SK-N-SH treated with all-trans-retinoic acid at 6 μM for 48 hours (cell line): ENCODE measurements around the gene INTS1.

Experiments
- BACH2 ChIP-seq: fragments of 250-450 bp; sonication (Bioruptor Pico); IDR thresholded peaks from 2 replicates; pipeline ENCODE4 v1.9.0; 2021; ENCODE audit warnings: mild to moderate bottlenecking, borderline replicate concordance
- ISL1 ChIP-seq: fragments of 250-450 bp; sonication (Bioruptor Pico); IDR thresholded peaks from 2 replicates; pipeline ENCODE4 v2.1.2; 2022; ENCODE audit warnings: mild to moderate bottlenecking, moderate library complexity
- OSR1 ChIP-seq: fragments of 250-450 bp; sonication (Bioruptor Pico); IDR thresholded peaks from 2 replicates; pipeline ENCODE4 v1.8.0; 2022; ENCODE audit warnings: moderate library complexity, mild to moderate bottlenecking, inconsistent platforms
- TF ChIP-seq, protein P1 (sequence below): fragments of 250-450 bp; sonication (Bioruptor Pico); IDR thresholded peaks from 2 replicates; pipeline ENCODE4 v1.8.0; 2020; ENCODE audit warnings: mild to moderate bottlenecking, moderate library complexity, borderline replicate concordance

- TF ChIP-seq BACH2 (CRISPR knock-in tag) (no peak), OSR1 (CRISPR knock-in tag) (no peak), ISL1 (CRISPR knock-in tag) (no peak)
- TF ChIP-seq, protein P1, sequence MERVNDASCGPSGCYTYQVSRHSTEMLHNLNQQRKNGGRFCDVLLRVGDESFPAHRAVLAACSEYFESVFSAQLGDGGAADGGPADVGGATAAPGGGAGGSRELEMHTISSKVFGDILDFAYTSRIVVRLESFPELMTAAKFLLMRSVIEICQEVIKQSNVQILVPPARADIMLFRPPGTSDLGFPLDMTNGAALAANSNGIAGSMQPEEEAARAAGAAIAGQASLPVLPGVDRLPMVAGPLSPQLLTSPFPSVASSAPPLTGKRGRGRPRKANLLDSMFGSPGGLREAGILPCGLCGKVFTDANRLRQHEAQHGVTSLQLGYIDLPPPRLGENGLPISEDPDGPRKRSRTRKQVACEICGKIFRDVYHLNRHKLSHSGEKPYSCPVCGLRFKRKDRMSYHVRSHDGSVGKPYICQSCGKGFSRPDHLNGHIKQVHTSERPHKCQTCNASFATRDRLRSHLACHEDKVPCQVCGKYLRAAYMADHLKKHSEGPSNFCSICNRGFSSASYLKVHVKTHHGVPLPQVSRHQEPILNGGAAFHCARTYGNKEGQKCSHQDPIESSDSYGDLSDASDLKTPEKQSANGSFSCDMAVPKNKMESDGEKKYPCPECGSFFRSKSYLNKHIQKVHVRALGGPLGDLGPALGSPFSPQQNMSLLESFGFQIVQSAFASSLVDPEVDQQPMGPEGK (CRISPR knock-in tag), result no peak
Observed at GRCh38 chr7:1422512-1423263, 81.5 kb downstream of the INTS1 start.
